HCT116 (cell line): ENCODE measurements around the gene ARMC12. TPM values are rescaled to one million over a fixed set of nuclear protein-coding genes. Genes with fewer than 3 reads are reported as not detected.

Experiments
- ATAC-seq: fragments of 200-7000 bp; cut with Tn5 transposase; 2 replicates; pipeline ENCODE4 v1.9.1; 2020; ENCODE audit warnings: mild to moderate bottlenecking, moderate library complexity
- BruUV-seq: library from RNA; stranded (reverse); fragments of 400-500 nt; replicated peaks from 2 replicates; lab custom pipeline; 2021; lab: Mats Ljungman, UMichigan
- CTCF ChIA-PET: fragments of 300-600 bp; sonication (Branson Sonifier 250); formaldehyde crosslinking; loops from one replicate; lab custom pipeline; 2021; ENCODE audit warnings: antibody characterized with exemption; lab: Charles Lee
- POLR2A ChIA-PET: fragments of 300-600, 350-600 bp; sonication (Branson Sonifier 250); formaldehyde crosslinking; loops from one replicate; lab custom pipeline; 2021; ENCODE audit warnings: antibody characterized with exemption; lab: Charles Lee
- RAD21 ChIA-PET, 2 experiments: fragments of 300-600 bp; sonication (Branson Sonifier 250); formaldehyde crosslinking; loops; one replicate each; lab custom pipeline; 2023; ENCODE audit warnings: low total read pairs in 2 of 2; ENCODE audit not compliant: uncharacterized antibody in 2 of 2, unreplicated experiment in 2 of 2, low non-redundant PET in 1 of 2; lab: Charles Lee
- DNase-seq: peaks from one replicate; pipeline ENCODE4 v3.0.0-alpha.2; 2010; ENCODE audit warnings: low read depth, low spot score
- H2AFZ ChIP-seq: fragments of 200-600 bp; shearing (Covaris generic), sonication (generic); 2 replicates; pipeline ENCODE4 v1.6.1; 2017; ENCODE audit warnings: low read depth, mixed run types, mixed read lengths, antibody characterized with exemption, low read length; ENCODE audit not compliant: poor library complexity, severe bottlenecking
- H3K27ac ChIP-seq: 2 replicates; pipeline ENCODE4 v1.5.1; 2012; ENCODE audit warnings: low read depth, low read length
- H3K27me3 ChIP-seq: fragments of 200-600 bp; sonication (generic); 2 replicates; pipeline ENCODE4 v1.6.1; 2016; ENCODE audit warnings: mixed run types, low read length, mixed read lengths; ENCODE audit not compliant: insufficient read depth
- H3K36me3 ChIP-seq, 2 experiments: fragments of 200-500 bp in 1 of 2; fragments of 200-600 bp in 1 of 2; sonication (Bioruptor generic) in 1 of 2; sonication (generic) in 1 of 2; 2 replicates each; pipeline versions ENCODE4 v1.5.1 to v1.6.1; 2014 to 2016; ENCODE audit warnings: low read length in 2 of 2, inconsistent platforms in 1 of 2, mixed read lengths in 1 of 2, mixed run types in 1 of 2; ENCODE audit not compliant: insufficient read depth in 2 of 2, control insufficient read depth in 1 of 2
- H3K4me1 ChIP-seq, 2 experiments: fragments of 200-600 bp in 1 of 2; sonication (generic) in 1 of 2; 2 replicates each; pipeline versions ENCODE4 v1.5.1 to v1.6.1; 2012 to 2017; ENCODE audit warnings: low read length in 2 of 2, inconsistent platforms in 1 of 2, mild to moderate bottlenecking in 1 of 2, mixed read lengths in 1 of 2, mixed run types in 1 of 2, moderate library complexity in 1 of 2; ENCODE audit not compliant: insufficient read depth in 2 of 2, control insufficient read depth in 1 of 2
- H3K4me2 ChIP-seq: fragments of 200-600 bp; sonication (generic); 2 replicates; pipeline ENCODE4 v1.6.1; 2017; ENCODE audit warnings: mixed run types, low read length, mixed read lengths
- H3K4me3 ChIP-seq, 2 experiments: fragments of 200-600 bp in 1 of 2; sonication (generic) in 1 of 2; replicated peaks in 1 of 2; 2 replicates each; pipeline ENCODE4 v1.5.1; 2011 to 2016; ENCODE audit warnings: low read length in 2 of 2, control low read depth in 1 of 2, low read depth in 1 of 2, mild to moderate bottlenecking in 1 of 2, mixed read lengths in 1 of 2, mixed run types in 1 of 2
- H3K79me2 ChIP-seq: fragments of 200-600 bp; sonication (generic); 2 replicates; pipeline ENCODE4 v1.6.1; 2017; ENCODE audit warnings: mild to moderate bottlenecking, mixed run types, low read length, moderate library complexity, mixed read lengths; ENCODE audit not compliant: insufficient read depth
- H3K9ac ChIP-seq: fragments of 200-600 bp; sonication (generic); 2 replicates; pipeline ENCODE4 v1.6.1; 2016; ENCODE audit warnings: low read length, mixed read lengths
- H3K9me2 ChIP-seq: fragments of 200-600 bp; sonication (generic), shearing (Covaris generic); 2 replicates; pipeline ENCODE4 v1.6.1; 2017; ENCODE audit warnings: mixed run types, mild to moderate bottlenecking, moderate library complexity; ENCODE audit not compliant: insufficient read depth
- H3K9me3 ChIP-seq, 2 experiments: fragments of 200-500 bp in 1 of 2; fragments of 200-600 bp in 1 of 2; sonication (Bioruptor generic) in 1 of 2; sonication (generic) in 1 of 2; 2 replicates each; pipeline ENCODE4 v1.6.1; 2014 to 2017; ENCODE audit warnings: low read length in 2 of 2, mixed read lengths in 2 of 2, inconsistent platforms in 1 of 2, low read depth in 1 of 2, mild to moderate bottlenecking in 1 of 2, mixed run types in 1 of 2, moderate library complexity in 1 of 2; ENCODE audit not compliant: control insufficient read depth in 1 of 2, insufficient read depth in 1 of 2
- H4K20me1 ChIP-seq: fragments of 200-600 bp; sonication (generic), shearing (Covaris generic); 2 replicates; pipeline ENCODE4 v1.6.1; 2017; ENCODE audit warnings: mixed run types, mild to moderate bottlenecking, moderate library complexity; ENCODE audit not compliant: insufficient read depth
- CBX3 ChIP-seq: IDR thresholded peaks from 2 replicates; pipeline ENCODE4 v1.6.1; 2012; ENCODE audit warnings: low read depth
- EZH2phosphoT487 ChIP-seq: fragments of 200-600 bp; IDR thresholded peaks from 2 replicates; pipeline ENCODE4 v1.6.1; 2018; ENCODE audit warnings: antibody characterized with exemption, borderline replicate concordance
- JUND ChIP-seq: IDR thresholded peaks from 2 replicates; pipeline ENCODE4 v1.6.1; 2012
- POLR2A ChIP-seq: IDR thresholded peaks from 2 replicates; pipeline ENCODE4 v1.7.0; 2011; ENCODE audit warnings: borderline replicate concordance; ENCODE audit not compliant: insufficient read depth, insufficient read length; ENCODE audit errors: extremely low read depth
- POLR2AphosphoS5 ChIP-seq: IDR thresholded peaks from 2 replicates; pipeline ENCODE4 v1.6.1; 2011; ENCODE audit warnings: mild to moderate bottlenecking, low read depth, low read length, moderate library complexity
- RAD21 ChIP-seq: IDR thresholded peaks from 2 replicates; pipeline ENCODE4 v1.6.1; 2012; ENCODE audit warnings: low read depth, mild to moderate bottlenecking
- SIN3A ChIP-seq: IDR thresholded peaks from 2 replicates; pipeline ENCODE4 v1.6.1; 2012; ENCODE audit warnings: low read depth
- SP1 ChIP-seq: IDR thresholded peaks from 2 replicates; pipeline ENCODE4 v1.6.1; 2012; ENCODE audit warnings: low read depth
- TCF7L2 ChIP-seq: IDR thresholded peaks from 2 replicates; pipeline ENCODE4 v1.7.0; 2011; ENCODE audit warnings: borderline replicate concordance, inconsistent platforms; ENCODE audit not compliant: insufficient read depth, insufficient read length; ENCODE audit errors: extremely low read depth
- YY1 ChIP-seq: IDR thresholded peaks from 2 replicates; pipeline ENCODE4 v1.6.1; 2011; ENCODE audit warnings: low read length, low read depth, moderate library complexity, mild to moderate bottlenecking; ENCODE audit not compliant: insufficient replicate concordance; ENCODE audit errors: extremely low read depth
- ZNF274 ChIP-seq: fragments of 200-500 bp; sonication (Bioruptor generic); IDR thresholded peaks from 2 replicates; pipeline ENCODE4 v1.6.1; 2014; ENCODE audit warnings: mild to moderate bottlenecking, low read depth, low read length, inconsistent platforms
- intact Hi-C: fragments of 100-400 bp; cut with micrococcal nuclease; formaldehyde crosslinking; loops from 2 replicates; pipeline ENCODE4 v1.10.0; 2022
- total RNA-seq: library from RNA; stranded (reverse); gene quantifications from one replicate; pipeline ENCODE4 v1.2.1, GENCODE V29; 2021; ENCODE audit not compliant: unreplicated experiment
- TF ChIP-seq, protein P1 (sequence below): IDR thresholded peaks from 2 replicates; pipeline ENCODE4 v1.6.1; 2012
- TF ChIP-seq, protein P2 (sequence below): IDR thresholded peaks from 2 replicates; pipeline ENCODE4 v1.6.1; 2012; ENCODE audit warnings: low read depth

ARMC12 gene
- total RNA-seq, 1 experiment from 2014 or later = 0.79 TPM

DNA sequence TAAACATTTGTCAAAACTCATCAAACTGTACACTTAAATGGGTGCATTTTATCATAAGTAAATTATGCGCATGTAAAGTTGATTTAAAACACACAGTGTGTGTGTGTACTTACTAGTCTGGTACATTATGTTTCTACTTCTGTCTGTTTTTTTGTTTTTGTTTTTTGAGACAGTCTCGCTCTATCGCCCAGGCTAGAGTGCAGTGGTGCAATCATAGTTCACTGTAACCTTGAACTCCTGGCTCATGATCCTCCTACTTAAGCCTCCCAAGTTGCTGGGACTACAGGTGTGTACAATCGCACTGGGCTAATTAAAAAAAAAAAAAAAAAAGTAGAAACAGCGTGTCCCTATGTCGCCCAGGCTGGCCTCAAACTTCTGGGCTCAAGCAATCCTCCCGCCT lies 25.1 kb upstream of the ARMC12 start:
- H3K27ac ChIP-seq = no peak overlapping the region
- H3K9me2 ChIP-seq = no peaks in the 10 kb centered on the region
- intact Hi-C loops = no loop called here
- ChIA-PET CTCF (no interaction called here), POLR2A (no interaction called here), RAD21 (no interaction called here)
- no peaks in the 10 kb centered on the region for H3K79me2 ChIP-seq
- H3K4me3 ChIP-seq = no peak overlapping the region
- no peaks in the 10 kb centered on the region for H3K36me3 ChIP-seq
- H3K4me1 ChIP-seq = peaks cover 0 to 9% of the 10 kb centered on the region in 2 experiments; a peak in 2 of 4 replicates
- H3K27me3 ChIP-seq = no peaks in the 10 kb centered on the region; the same call in 1 of the 2 replicates
- BruUV-seq = no TSS peak
- TF ChIP-seq RAD21 = no peak
- TF ChIP-seq ZNF274 = no peak
- TF ChIP-seq SIN3A = no peak
- TF ChIP-seq JUND = no peak
- TF ChIP-seq YY1 = no peak
- TF ChIP-seq CBX3 = no peak
- no peak for TF ChIP-seq POLR2AphosphoS5
- TF ChIP-seq, protein P1, sequence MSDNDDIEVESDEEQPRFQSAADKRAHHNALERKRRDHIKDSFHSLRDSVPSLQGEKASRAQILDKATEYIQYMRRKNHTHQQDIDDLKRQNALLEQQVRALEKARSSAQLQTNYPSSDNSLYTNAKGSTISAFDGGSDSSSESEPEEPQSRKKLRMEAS = no peak
- H3K9ac ChIP-seq = no peak overlapping the region
- H3K4me2 ChIP-seq = no peak overlapping the region
- ATAC-seq = no peak
- no peaks in the 10 kb centered on the region for H4K20me1 ChIP-seq
- no peak for DNase-seq
- no peak overlapping the region for H2AFZ ChIP-seq
- no peaks in the 10 kb centered on the region for H3K9me3 ChIP-seq

DNA sequence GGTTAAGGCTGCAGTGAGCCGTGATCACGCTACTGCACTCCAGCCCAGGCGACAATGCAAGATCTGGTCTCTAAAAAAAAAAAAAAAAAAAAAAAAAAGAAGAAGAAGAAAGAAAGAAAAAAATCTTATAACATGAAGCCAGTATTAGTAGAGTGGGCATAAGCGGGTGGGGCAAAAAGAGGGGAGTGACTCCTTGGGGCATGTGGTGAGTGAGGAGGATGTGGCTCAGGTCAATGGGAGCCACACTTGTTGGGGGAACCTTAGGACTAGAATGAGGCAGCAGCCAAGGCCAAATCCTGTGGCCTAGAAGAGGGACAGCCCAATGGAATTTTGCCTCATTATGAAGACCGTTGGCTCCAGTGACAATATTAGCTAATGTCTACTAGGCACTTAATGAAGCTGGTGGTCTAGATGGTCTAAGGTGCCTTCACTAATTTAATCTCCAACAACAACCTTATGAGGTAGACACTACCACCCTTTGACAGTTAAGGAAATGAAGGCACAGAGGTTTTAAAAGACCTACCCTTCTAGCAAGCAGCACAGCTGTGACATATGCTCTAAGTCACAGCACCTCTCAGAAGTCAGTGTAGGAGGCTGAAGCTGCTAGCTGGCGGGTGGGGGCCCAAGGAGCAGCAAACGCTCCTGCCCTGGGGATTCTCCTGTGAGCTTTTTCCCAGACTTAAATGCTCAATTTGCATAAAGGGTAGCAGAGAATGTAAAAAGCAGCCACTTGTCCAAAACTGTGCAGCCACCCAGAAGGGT lies 23.6 kb upstream of the ARMC12 start:
- ChIA-PET CTCF (no interaction called here), POLR2A (no interaction called here), RAD21 (no interaction called here)
- H3K9me2 ChIP-seq = no peaks in the 10 kb centered on the region
- H3K9me3 ChIP-seq = no peaks in the 10 kb centered on the region
- H3K27me3 ChIP-seq = no peaks in the 10 kb centered on the region; the same call in 1 of the 2 replicates
- H3K27ac ChIP-seq = no peak overlapping the region
- no peaks in the 10 kb centered on the region for H4K20me1 ChIP-seq
- H3K4me3 ChIP-seq = no peak overlapping the region
- intact Hi-C loops = no loop called here
- no peak overlapping the region for H3K4me2 ChIP-seq
- no peak overlapping the region for H2AFZ ChIP-seq
- no peak overlapping the region for H3K9ac ChIP-seq
- no TSS peak for BruUV-seq
- peaks cover 0 to 9% of the 10 kb centered on the region in 2 experiments; a peak in 2 of 4 replicates for H3K4me1 ChIP-seq
- no peak for DNase-seq
- H3K36me3 ChIP-seq = no peaks in the 10 kb centered on the region
- no peaks in the 10 kb centered on the region for H3K79me2 ChIP-seq
- no peak for TF ChIP-seq JUND
- no peak for TF ChIP-seq SP1
- no peak for TF ChIP-seq SIN3A
- TF ChIP-seq, protein P2, sequence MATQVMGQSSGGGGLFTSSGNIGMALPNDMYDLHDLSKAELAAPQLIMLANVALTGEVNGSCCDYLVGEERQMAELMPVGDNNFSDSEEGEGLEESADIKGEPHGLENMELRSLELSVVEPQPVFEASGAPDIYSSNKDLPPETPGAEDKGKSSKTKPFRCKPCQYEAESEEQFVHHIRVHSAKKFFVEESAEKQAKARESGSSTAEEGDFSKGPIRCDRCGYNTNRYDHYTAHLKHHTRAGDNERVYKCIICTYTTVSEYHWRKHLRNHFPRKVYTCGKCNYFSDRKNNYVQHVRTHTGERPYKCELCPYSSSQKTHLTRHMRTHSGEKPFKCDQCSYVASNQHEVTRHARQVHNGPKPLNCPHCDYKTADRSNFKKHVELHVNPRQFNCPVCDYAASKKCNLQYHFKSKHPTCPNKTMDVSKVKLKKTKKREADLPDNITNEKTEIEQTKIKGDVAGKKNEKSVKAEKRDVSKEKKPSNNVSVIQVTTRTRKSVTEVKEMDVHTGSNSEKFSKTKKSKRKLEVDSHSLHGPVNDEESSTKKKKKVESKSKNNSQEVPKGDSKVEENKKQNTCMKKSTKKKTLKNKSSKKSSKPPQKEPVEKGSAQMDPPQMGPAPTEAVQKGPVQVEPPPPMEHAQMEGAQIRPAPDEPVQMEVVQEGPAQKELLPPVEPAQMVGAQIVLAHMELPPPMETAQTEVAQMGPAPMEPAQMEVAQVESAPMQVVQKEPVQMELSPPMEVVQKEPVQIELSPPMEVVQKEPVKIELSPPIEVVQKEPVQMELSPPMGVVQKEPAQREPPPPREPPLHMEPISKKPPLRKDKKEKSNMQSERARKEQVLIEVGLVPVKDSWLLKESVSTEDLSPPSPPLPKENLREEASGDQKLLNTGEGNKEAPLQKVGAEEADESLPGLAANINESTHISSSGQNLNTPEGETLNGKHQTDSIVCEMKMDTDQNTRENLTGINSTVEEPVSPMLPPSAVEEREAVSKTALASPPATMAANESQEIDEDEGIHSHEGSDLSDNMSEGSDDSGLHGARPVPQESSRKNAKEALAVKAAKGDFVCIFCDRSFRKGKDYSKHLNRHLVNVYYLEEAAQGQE = no peak
- TF ChIP-seq TCF7L2 = no peak
- no peak for TF ChIP-seq EZH2phosphoT487
- no peak for TF ChIP-seq POLR2A
- ATAC-seq = no peak
